Uterus (tissue), 2 donors: ENCODE measurements around the gene PITHD1.

ENCODE experiments used
- CTCF ChIP-seq, 4 experiments: fragments of 200-600 bp in 2 of 4; fragments of 450-650 bp in 2 of 4; sonication (generic) in 2 of 4; IDR thresholded peaks; one replicate each; pipeline ENCODE4 v1.5.1; 2016 to 2019; ENCODE audit warnings: antibody characterized with exemption in 4 of 4, mild to moderate bottlenecking in 2 of 4, moderate library complexity in 1 of 4
- POLR2A ChIP-seq, 2 donors: fragments of 450-650 bp; IDR thresholded peaks; one replicate each; pipeline ENCODE4 v1.6.1; 2016; ENCODE audit warnings: antibody characterized with exemption in 2 of 2, mild to moderate bottlenecking in 1 of 2, moderate library complexity in 1 of 2

GRCh38 chr1:23795676-23796465 lies 17.7 kb downstream of the PITHD1 start:
- TF ChIP-seq CTCF (IDR thresholded peaks at IDR 0.05): no peak
- no peak for TF ChIP-seq POLR2A (IDR thresholded peaks at IDR 0.05)
